Measurements from ENCODE around the gene F10. TPM values are rescaled to one million over a fixed set of nuclear protein-coding genes. Genes with fewer than 3 reads are reported as not detected.

Gene F10
- total RNA-seq, 1 experiment from 2014 or later = 1.1 TPM

DNA sequence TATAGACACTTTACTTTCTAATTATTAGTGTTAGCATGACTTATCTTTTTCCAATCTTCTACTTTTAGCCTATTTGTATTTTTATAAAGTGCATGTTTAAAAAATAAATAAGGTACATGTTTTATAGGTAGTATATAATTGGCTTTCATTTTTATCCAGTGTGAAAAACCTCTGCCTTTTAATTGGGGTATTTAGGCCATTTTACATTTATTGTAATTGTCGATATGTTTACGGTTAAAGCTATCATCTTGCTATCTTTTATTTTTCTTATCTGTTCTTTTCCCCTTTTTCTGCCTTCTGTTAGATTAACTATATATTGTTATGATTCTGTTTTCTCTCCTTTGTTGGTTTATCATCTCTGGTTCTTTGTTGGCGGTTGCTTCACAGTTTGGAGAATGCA, 45.0 kb downstream of the F10 start:
- no peak for DNase-seq (ENCODE audit: low read depth)

DNA sequence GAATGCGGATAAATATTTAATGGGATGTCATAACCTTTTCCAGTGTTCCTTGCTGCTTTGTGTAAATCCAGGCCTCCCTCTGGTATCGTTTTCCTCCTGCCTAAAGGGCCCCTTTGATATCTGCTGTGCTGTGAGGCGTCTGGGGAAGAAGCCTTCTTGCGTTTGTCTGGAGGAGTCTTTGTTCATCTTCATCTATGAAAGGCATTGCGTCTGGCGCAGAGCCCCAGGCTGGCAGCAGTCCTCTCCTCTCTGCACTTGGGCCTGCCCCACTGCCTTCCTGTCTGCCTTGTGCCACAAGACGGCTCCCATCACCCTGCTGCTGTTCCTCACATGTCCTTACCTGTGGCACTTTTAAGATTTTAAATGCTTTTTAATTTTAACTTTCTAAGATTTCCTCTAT, 45.6 kb downstream of the F10 start:
- DNase-seq (ENCODE audit: low read depth) = no peak

DNA sequence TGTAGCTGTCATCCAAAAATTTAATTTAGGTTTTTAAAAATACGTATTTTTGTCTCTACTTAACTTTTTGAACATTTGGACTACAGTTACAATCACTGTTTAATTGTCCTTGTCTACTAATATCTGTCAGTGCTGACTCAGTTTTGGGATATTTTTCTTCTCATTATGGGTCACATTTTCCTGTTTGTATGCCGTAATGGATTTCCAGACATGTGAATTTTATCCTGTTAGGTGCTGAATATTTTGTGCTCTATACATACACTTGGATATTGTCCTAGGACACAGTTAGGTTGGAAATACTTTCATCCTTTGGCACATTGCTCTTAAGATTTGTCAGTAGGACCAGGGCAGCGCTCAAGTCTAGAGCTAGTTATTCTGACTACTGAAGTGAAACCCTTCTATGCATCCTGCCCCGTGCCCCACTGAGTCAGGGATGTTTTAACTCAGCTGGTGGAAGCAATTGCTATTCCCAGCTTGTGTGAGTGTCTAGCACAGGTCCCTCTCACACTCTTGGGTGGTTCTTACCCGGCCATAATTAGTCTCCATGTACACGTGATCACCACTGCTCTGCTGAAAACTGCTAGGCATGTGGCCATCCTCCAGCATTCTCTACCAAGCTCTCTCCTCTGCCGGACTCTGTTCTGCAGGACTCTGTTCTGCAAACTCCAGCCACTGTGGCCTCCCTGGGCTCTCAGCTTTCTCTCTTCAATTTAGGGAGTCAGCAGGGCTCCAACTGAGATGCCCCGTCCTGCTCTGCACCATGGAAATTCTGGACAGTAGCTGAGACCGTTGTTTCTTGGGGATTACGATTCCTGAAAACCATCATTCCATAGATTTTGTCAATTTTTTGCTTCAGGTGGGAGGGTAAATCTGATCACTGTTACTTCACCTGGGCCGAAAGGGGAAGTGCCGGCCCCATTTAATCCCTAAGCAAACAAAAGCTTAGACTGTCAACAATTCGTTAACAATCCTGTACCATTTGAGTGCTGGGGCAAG, 47.0 kb downstream of the F10 start:
- DNase-seq (ENCODE audit: low read depth) = no peak

DNA sequence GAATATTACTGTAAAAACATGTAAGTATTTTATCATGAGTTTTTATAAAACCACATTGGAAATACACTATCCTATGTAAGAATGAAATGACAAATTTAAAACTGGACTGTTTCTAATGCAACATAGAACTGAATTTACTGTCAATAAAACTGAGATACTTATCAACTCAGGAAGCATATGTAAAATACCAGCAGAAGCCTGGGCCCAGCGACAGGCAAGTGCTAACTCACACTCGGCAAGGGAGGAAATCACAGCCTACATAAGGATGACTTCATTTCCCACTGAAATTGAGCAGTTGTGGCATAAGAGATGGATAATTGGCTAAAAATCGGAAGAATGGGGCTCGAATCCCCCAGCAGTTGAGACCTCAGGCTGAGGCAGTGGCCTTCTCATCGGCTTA, 47.9 kb downstream of the F10 start:
- no peak for DNase-seq (ENCODE audit: low read depth)

DNA sequence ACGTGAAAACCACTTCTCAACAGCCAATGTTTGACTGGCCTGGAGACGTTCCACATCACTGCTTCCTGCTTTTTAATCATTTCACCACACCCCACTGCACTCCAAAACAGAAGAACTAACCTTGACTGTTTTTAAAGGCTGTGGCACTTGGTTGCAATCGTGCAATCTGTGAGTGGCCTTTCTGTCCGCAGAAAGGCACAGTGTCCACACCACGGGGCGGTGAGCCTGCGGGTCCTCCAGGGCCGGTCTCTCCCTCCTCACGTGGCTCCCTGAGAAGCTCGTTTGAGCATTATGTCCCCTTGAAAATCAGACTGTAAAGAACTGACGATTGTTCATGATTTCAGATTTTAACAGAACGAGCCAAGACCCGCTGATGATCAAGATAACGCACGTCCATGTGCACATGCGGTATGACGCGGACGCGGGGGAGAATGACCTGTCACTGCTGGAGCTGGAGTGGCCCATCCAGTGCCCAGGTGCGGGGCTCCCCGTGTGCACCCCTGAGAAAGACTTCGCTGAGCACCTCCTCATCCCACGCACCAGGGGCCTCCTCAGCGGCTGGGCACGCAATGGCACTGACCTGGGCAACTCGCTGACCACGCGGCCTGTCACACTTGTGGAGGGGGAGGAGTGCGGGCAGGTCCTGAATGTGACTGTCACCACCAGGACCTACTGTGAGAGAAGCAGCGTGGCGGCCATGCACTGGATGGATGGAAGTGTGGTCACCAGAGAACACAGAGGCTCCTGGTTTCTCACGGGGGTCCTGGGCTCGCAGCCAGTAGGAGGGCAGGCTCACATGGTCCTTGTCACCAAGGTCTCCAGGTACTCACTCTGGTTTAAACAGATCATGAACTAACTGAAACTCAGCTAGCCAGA, 48.9 kb downstream of the F10 start:
- DNase-seq (ENCODE audit: low read depth) = no peak

DNA sequence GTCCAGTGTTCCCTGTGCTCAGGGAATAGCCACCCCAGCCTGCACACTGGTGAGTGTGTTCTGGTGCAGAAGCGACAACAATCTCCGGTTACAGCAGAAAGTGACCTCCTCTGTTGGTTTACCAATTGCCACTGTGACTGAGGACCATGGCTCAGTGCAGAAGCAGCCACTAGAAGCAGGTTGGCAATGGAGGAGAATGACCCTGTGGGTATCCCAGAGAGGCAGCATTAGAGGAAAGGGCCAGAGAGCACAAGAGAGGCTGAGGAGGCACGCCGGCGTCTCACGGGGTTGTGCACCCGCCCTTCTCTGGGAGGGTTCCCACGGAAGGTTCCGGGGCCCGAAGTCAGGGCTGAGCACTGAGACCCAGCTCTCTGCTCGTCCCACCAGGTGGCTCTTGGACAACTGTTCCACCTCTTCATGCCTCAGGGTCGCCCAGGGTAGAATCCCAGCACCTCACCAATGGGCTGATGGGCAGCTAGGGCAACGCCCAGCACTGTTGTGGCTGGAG, 49.9 kb downstream of the F10 start:
- no peak for DNase-seq (ENCODE audit: low read depth)

DNA sequence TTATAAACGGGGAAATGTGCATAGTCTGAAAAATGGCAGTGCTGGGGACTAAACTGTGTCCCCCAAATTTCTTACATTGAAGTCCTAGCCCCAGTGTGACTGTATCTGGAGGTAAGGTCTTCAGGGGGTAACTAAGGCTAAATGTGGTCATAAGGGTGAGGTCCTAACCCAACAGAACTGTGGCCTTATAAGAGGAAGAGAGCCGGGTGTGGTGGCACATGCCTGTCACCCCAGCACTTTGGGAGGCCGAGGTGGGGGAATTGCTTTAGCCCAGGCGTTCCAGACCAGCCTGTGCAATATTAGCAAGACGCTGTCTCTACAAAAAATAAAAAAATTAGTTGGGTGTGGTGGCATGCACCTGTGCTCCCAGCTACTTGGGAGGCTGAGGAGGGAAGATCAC, 53.7 kb downstream of the F10 start:
- DNase-seq (ENCODE audit: low read depth) = no peak

DNA sequence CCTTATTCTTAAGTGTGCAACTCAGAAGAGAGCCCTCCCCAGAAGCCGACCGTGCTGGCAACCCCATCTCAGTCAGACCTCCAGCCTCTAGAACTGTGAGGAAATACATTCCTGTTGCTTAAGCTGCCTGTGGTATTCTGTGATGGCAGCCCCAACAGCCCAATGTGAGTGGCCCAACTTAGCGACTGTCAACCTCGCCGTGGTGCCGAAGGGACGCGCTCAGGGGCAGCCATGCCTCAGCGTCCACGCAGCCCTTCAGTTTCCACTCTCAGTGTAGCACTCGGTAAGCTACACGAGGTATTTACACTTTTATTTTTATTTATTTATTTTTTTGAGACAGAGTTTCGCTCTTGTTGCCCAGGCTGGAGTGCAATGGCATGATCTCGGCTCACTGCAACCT, 54.2 kb downstream of the F10 start:
- DNase-seq (ENCODE audit: low read depth) = no peak

DNA sequence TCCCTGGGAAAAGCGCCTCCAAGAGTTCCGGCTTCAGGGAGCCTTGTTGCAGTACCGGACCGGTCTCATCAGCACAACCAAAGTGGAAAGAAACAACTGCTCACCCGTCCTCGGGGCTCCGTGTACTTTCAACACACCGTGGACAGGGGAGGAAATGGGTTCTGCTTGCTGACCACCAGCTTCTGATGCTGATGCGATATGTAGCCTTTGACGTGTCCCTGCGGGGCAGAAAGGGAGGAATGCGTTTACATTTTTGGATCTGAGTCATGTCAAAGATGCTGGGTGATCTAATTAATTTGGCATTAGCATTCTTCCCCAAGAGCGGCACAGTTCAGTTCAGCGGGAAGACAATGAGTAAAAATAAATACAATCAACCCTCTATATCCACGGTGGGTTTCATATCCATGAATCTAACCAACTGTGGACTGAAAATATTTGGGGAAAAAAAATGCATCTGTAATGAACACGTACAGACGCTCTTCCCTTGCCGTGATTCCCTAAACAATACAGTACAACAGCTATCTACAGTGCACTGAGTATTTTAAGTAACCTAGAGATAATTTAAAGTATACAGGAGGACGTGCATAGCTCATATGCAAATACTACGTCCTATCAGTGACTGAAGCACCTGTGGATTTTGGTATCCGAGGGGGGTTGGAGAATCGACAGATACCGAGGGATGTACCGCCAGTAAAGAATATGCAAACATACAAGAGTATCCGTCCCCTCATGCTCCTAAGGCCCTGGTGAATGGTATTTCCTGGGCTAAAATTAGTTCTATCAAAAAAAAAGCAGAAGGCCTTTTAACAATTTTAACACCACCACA, 55.7 kb downstream of the F10 start:
- peak; percentile 91 for DNase-seq (ENCODE audit: low read depth)

DNA sequence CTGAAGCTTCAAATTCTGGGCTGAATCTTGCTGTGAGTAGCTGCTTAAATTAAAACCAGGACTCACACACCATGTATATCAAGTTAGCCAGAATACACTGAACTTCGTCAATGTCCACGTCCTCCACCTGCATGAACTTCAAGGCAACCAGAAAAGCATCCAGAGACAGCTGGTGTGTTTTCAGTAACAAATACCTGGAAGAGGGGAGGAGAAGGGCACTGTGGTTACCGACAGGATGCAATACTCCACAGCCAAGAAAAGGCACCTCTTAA, 56.2 kb downstream of the F10 start:
- no peak for DNase-seq (ENCODE audit: low read depth)

DNA sequence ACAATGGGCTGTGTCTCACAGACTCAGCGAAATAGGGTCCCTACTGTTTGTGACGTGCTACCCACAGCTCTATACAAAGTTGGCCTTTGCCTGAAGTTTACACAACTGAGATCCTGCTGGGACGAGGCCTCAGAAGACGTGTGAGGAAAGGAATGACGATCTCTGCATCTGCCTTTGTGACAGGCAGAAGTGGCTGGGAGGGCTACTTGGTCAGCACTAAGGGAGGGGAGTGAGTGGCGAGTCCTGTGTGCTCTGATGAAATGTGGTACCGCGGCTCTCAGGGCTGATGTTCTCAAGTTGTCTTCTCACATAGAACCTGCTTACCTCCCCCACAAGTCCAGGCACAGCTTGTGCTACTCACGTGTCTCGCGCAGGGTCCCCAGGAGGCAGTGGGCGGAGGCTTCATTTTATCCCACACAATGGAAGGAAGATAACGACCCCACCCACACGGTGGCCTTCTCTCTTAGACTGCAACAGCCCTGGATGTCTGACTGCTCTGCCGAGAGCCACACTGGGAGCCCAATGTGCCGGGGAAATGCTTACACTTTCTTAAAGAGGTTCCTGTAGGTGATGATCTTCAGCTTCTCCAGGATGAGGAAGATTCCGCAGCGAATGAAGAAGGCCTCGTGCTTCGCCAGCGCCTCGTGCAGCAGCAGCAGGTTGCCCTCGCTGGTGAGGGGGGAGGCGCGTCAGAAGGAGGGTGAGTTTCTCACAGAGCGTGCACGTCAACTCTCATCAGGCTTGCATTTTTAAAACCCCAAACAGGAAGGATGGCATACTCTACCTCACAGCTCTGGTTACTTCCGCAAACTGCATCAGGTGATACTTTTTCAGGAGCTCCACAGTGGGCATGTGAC, 57.0 kb downstream of the F10 start:
- no peak for DNase-seq (ENCODE audit: low read depth)

DNA sequence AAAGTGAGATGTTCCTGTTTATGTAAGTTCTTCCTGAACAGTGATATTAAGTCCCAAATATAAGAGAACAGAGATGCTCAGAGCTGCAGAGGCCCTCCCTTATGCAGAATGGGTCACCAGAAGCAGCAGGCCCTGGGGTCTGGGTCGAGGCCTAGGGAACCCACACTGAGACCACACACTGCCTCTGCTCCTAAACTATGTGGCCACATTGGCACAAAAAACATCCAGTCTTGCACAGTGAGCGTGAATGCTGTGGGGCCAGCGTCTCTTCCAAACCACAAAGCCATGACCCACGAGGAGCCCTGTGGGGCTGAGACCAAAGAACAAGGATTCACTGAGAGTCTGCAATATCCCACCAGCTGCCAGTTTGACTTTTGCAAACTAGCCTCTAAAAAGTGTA, 59.4 kb downstream of the F10 start:
- peak; percentile 48 for DNase-seq (ENCODE audit: low read depth)

DNA sequence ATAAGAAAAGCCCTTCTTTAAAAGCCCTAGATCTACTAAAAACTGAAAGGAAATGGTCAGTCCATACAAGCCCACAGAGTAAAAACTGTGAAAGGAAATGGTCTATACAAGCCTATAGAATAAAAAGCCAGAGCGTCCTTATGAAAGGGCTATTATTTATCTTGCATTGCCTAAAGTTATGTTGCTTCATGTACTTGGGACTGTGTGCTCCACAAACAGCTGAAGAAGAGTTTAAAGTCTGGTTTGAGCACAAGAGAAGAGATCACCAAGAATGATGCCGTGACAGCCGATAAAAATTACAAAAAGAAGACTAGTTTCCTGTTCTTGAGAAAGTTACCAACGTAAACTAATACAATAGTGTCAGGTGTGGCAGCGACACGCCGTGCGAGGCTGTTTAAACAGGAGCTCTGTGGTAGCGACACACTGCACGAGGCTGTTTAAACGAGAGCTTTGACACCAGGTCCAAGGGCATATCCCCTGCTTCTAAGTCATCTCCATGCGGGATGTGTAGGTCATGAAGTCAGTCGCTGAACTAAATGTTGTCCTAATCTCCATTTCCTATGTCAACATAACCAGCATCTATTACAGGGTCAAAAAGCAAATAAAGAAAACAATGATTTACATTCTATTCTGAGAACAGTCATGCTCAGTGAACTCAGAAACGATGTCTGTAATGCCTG, 61.0 kb downstream of the F10 start:
- no peak for DNase-seq (ENCODE audit: low read depth)

DNA sequence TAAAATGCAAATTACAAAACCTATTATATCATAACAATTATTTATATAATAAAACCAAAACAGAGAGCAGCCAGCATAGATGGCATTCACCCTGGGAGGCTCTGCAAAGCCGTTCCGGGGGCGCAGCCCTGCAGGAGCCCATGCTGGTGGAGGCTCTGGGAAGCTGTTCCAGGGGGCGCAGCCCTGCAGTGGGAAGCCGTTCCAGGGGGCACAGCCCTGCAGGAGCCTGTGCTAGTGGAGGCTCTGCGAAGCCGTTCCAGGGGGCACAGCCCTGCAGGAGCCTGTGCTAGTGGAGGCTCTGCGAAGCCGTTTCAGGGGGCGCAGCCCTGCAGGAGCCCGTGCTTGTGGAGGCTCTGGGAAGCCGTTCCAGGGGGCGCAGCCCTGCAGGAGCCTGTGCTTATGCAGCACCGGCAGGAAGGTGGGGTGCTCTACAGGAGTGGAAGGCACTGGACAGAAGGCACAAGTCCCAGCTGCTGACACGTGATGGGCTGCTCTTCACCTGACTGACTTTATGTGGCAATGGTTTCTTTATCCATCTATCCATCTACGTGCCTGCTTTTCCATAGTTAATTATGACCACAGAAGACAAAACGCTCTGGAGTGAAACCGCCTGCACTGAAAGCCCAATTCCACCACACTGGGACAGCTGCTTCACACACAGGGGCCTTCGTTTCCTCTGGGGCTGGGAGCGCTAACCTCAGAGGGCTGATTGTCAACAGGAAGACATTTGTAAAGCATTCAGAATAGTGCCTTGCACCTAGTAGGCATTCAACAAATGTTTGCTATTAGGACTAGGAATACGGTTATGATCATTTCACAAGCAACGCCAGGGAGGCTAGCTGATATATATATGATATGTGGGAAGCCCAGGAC, 62.2 kb downstream of the F10 start:
- no peak for DNase-seq (ENCODE audit: low read depth)

DNA sequence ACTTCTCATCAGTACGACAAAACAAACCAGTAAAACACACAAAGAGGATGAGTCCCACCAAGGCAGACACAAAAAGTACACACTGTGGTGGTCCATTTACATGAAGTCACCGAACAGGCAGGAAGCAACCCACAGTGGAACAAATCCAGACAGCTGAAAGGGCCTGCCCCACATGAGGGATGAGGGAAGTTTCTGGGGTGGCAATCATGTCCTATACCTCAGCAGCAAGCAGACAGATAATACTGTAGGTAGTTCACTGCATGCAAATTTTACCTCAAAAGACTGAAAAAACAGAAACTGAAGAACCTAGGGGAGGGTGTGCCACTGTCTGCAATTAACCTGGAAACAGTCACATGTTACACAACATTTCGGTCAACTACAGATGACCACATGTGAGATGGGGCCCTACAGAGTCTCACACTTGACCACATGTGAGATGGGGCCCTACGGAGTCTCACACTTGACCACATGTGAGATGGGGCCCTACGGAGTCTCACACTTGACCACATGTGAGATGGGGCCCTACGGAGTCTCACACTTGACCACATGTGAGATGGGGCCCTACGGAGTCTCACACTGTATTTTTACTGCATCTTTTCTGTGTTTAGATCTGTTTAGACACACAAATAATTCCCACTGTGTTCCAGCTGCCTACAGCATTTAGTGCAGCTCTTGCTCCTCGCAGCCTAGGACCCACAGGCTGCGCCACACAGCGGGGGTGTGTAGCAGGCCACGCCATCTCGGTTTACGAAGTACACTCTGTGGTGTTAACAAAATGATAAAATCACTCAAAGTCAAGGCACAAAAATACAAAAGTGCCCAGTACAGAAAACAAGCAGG, 63.7 kb downstream of the F10 start:
- DNase-seq (ENCODE audit: low read depth) = no peak

DNA sequence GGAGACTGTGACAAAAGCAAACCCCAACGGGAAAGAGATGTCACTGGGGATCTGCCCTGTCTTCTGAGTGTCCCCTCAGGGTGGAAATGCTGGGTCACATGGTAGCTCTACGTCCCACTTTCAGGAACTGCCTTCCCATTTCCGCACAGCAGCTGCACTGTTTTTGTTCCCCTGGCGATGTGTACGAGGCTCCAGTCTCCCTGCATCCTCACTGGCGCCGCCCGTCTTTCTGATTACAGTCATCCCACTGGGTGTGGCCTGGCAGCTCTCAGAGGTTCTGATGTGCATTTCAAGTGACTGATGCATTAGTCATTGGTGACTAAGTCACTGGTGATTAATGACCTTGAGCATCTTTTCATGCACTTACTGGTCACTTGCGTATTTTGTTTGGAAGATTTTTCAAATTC, 64.7 kb downstream of the F10 start:
- peak; percentile 100 for DNase-seq (ENCODE audit: low read depth)

DNA sequence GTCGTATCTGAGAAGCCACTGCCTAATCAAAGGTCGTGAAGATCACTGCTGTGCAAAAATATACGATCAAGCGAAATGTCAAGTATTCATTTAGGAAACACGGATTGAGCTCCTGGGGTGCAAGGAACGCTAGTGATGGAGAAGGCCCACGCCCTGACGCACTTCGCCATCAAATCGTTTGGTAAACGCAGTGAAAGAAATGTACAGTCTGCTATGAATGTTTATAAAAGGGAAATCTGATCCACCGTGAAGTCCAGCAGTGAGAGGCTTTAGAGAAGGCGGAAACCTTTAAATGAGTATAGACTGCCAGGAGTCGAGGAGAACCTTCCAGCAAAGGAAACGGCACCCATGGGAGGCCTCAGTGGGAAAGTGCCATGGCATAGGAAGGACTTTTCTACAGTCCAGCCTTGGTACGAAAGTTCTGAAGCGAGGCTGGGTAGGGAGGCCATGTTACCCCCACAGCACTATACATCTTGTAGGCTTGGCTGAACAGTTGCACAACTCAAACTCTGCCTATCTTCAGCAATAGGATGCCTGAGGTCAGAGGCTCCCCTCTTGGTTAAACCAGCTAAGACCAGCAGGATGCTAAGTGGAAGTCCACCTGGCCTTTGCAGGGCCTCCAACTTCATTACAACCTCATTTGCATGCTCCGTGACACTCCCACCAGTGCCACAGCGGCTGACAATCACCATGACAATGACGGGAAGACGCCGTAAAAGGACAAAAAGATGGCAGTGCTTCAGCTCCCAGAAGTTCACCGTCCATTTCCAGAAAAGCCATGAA, 65.5 kb downstream of the F10 start:
- no peak for DNase-seq (ENCODE audit: low read depth)
